IMR-90 (cell line): ENCODE results near the gene PELO. TPM values are rescaled to one million over a fixed set of nuclear protein-coding genes. Genes with fewer than 3 reads are reported as not detected.

Source experiments
- ATAC-seq: fragments of 200-7000 bp; cut with Tn5 transposase; 2 replicates; pipeline ENCODE4 v1.9.1; 2020; ENCODE audit warnings: low read depth, mild to moderate bottlenecking, moderate library complexity
- BruUV-seq: library from RNA; stranded (reverse); fragments of 400-500 nt; replicated peaks from 2 replicates; lab custom pipeline; 2021; lab: Mats Ljungman, UMichigan
- CTCF ChIA-PET: fragments of 300-600 bp; formaldehyde crosslinking; extraction: SDS; loops from one replicate; lab custom pipeline; 2021; ENCODE audit warnings: antibody characterized with exemption; lab: Yijun Ruan, JAX
- POLR2A ChIA-PET: fragments of 300-600 bp; sonication (Branson Sonifier 250); formaldehyde crosslinking; loops from one replicate; lab custom pipeline; 2022; ENCODE audit warnings: antibody characterized with exemption; ENCODE audit not compliant: unreplicated experiment; lab: Charles Lee
- DNase-seq: peaks from one replicate; pipeline ENCODE4 v3.0.0; 2013
- H2AFZ ChIP-seq: replicated peaks from 2 replicates; pipeline ENCODE3; 2013; ENCODE audit warnings: low read length, mild to moderate bottlenecking; ENCODE audit not compliant: poor library complexity
- H2AK5ac ChIP-seq: 2 replicates; pipeline ENCODE4 v1.6.1; 2013; ENCODE audit warnings: low read depth, low read length, inconsistent platforms
- H2AK9ac ChIP-seq: replicated peaks from 2 replicates; pipeline ENCODE3; 2013; ENCODE audit warnings: mild to moderate bottlenecking, low read depth, low read length, moderate library complexity; ENCODE audit not compliant: poor library complexity
- H2BK120ac ChIP-seq: 2 replicates; pipeline ENCODE4 v1.6.1; 2013; ENCODE audit warnings: low read depth, low read length, inconsistent platforms
- H2BK15ac ChIP-seq: 3 replicates; pipeline ENCODE4 v1.6.1; 2013; ENCODE audit warnings: low read depth, low read length, inconsistent platforms
- H2BK20ac ChIP-seq: 2 replicates; pipeline ENCODE4 v1.6.1; 2013; ENCODE audit warnings: low read depth, mild to moderate bottlenecking, inconsistent platforms, low read length, moderate library complexity
- H2BK5ac ChIP-seq: 2 replicates; pipeline ENCODE4 v1.6.1; 2013; ENCODE audit warnings: mild to moderate bottlenecking, low read depth, low read length, inconsistent platforms; ENCODE audit not compliant: poor library complexity, severe bottlenecking
- H3K14ac ChIP-seq: replicated peaks from 2 replicates; pipeline ENCODE4 v1.6.1; 2013; ENCODE audit warnings: low read depth, low read length, inconsistent platforms
- H3K18ac ChIP-seq: 2 replicates; pipeline ENCODE4 v1.6.1; 2013; ENCODE audit warnings: low read depth, low read length, control low read depth
- H3K23ac ChIP-seq: 2 replicates; pipeline ENCODE4 v1.6.1; 2013; ENCODE audit warnings: low read depth, low read length, inconsistent platforms
- H3K27ac ChIP-seq: 2 replicates; pipeline ENCODE4 v1.5.1; 2013; ENCODE audit warnings: mild to moderate bottlenecking, control low read depth, low read length; ENCODE audit not compliant: insufficient read depth
- H3K27me3 ChIP-seq: 2 replicates; pipeline ENCODE4 v1.6.1; 2013; ENCODE audit warnings: low read length; ENCODE audit not compliant: control insufficient read depth, insufficient read depth
- H3K36me3 ChIP-seq: 2 replicates; pipeline ENCODE4 v1.6.1; 2013; ENCODE audit warnings: low read length, mixed read lengths; ENCODE audit not compliant: control insufficient read depth, insufficient read depth
- H3K4ac ChIP-seq: 2 replicates; pipeline ENCODE4 v1.6.1; 2013; ENCODE audit warnings: low read depth, low read length, inconsistent platforms
- H3K4me1 ChIP-seq: 2 replicates; pipeline ENCODE4 v1.6.1; 2013; ENCODE audit warnings: low read length, mixed read lengths; ENCODE audit not compliant: control insufficient read depth, insufficient read depth
- H3K4me2 ChIP-seq: 2 replicates; pipeline ENCODE4 v1.6.1; 2013; ENCODE audit warnings: low read depth, mild to moderate bottlenecking, control low read depth, low read length, moderate library complexity
- H3K4me3 ChIP-seq: 2 replicates; pipeline ENCODE4 v1.5.1; 2013; ENCODE audit warnings: low read depth, mild to moderate bottlenecking, control low read depth, low read length, moderate library complexity; ENCODE audit not compliant: insufficient read depth
- H3K56ac ChIP-seq: 2 replicates; pipeline ENCODE4 v1.6.1; 2013; ENCODE audit warnings: low read length, inconsistent platforms; ENCODE audit not compliant: insufficient read depth; ENCODE audit errors: extremely low read depth
- H3K79me1 ChIP-seq, 2 experiments: 2 replicates each; pipeline ENCODE4 v1.6.1; 2013; ENCODE audit warnings: low read length in 2 of 2, inconsistent platforms in 1 of 2, low read depth in 1 of 2
- H3K9ac ChIP-seq: 2 replicates; pipeline ENCODE4 v1.6.1; 2013; ENCODE audit warnings: low read depth, low read length, control low read depth
- H3K9me1 ChIP-seq: 2 replicates; pipeline ENCODE4 v1.6.1; 2013; ENCODE audit warnings: low read length, inconsistent platforms; ENCODE audit not compliant: insufficient read depth
- H3K9me3 ChIP-seq: 2 replicates; pipeline ENCODE4 v1.6.1; 2013; ENCODE audit warnings: low read length; ENCODE audit not compliant: control insufficient read depth, insufficient read depth
- H4K20me1 ChIP-seq: 2 replicates; pipeline ENCODE4 v1.6.1; 2013; ENCODE audit warnings: low read length, inconsistent platforms; ENCODE audit not compliant: insufficient read depth
- H4K5ac ChIP-seq: 2 replicates; pipeline ENCODE4 v1.6.1; 2013; ENCODE audit warnings: mild to moderate bottlenecking, low read depth, low read length, control low read depth
- H4K8ac ChIP-seq, 2 experiments: 2 replicates each; pipeline ENCODE4 v1.6.1; 2013; ENCODE audit warnings: low read depth in 2 of 2, low read length in 2 of 2, control low read depth in 1 of 2, inconsistent platforms in 1 of 2
- H4K91ac ChIP-seq: 2 replicates; pipeline ENCODE4 v1.6.1; 2013; ENCODE audit warnings: low read depth, low read length, inconsistent platforms; ENCODE audit not compliant: insufficient read depth
- CEBPB ChIP-seq: IDR thresholded peaks from 2 replicates; pipeline ENCODE4 v1.6.1; 2012; ENCODE audit warnings: low read depth, low read length, improper control_type of control experiment
- MXI1 ChIP-seq: IDR thresholded peaks from 2 replicates; pipeline ENCODE4 v1.6.1; 2012; ENCODE audit warnings: low read depth, mild to moderate bottlenecking, low read length, moderate library complexity, borderline replicate concordance
- WGBS, 2 experiments: methylation state at CpG; one replicate each; pipeline versions ENCODE4 v1.1.5 to v1.1.7; 2013; ENCODE audit warnings: missing lambda C conversion rate in 2 of 2; ENCODE audit not compliant: insufficient read length in 1 of 2; ENCODE audit errors: extremely low coverage in 2 of 2; 5-methylcytosine and 5-hydroxymethylcytosine counted together
- dilution Hi-C: fragments of 300-500 bp; cut with HindIII; formaldehyde crosslinking; loops from one replicate; pipeline ENCODE4 v1.14.3; 2018; ENCODE audit warnings: low sequenced_read_pairs; ENCODE audit not compliant: unreplicated experiment
- in situ Hi-C: fragments of 300-500 bp; cut with MboI; formaldehyde crosslinking; loops from 3 replicates; pipeline ENCODE4 v1.14.3; 2019; ENCODE audit warnings: low sequenced_read_pairs, inconsistent platforms, mixed read lengths
- intact Hi-C: fragments of 100-400 bp; cut with micrococcal nuclease; formaldehyde crosslinking; loops from 2 replicates; pipeline ENCODE4 v1.10.0; 2022
- polyA plus RNA-seq, 3 experiments: library from polyadenylated mRNA; depleted of rRNA; stranded (reverse); fragments of >200 nt; gene quantifications; 2 replicates each; pipeline ENCODE4 v1.2.3, GENCODE V29; 2012; ENCODE audit warnings: low replicate concordance in 1 of 3
- total RNA-seq: library from RNA; depleted of rRNA; stranded (reverse); fragments of >200 nt; gene quantifications from 2 replicates; pipeline ENCODE4 v1.2.3, GENCODE V29; 2012
- TF ChIP-seq, protein P1 (sequence below): fragments of 150-350 bp; IDR thresholded peaks from 2 replicates; pipeline ENCODE4 v1.6.1; 2017; ENCODE audit warnings: mild to moderate bottlenecking, antibody characterized with exemption, low read length, low read depth

PELO gene
- total and polyA plus RNA-seq, 2 of the 4 experiments (the other 2 are of a cell fraction): 42.4 to 48.9 TPM

DNA sequence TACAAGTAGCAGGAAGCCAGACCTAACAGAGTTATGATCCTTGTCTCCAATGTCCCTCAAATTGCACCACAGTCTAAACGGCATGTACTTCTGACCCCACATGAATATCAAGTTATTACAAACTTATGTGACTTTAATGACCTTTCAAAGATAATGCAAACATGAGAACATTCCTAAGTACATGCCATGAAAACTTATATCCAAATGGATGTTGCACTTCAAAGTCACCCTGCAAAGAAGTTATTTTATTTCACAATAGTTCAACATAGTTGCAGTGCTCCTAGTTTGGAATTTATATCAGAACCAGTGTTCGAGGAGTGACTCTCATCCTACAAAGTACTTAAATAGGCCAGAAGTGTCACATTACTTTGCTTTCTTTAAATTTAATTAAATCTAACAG is 41.2 kb upstream of the PELO start:
- intact Hi-C loops (loop anchor here (5.0 kb wide), 1 partner anchor 41 kb away; the partner anchor contains the start of genes ITGA1 and PELO), in situ Hi-C loops (no loop called here), dilution Hi-C loops (no loop called here)
- ChIA-PET CTCF (no interaction called here), POLR2A (no interaction called here)
- Histone ChIP-seq H3K9me3 (no peaks in the 10 kb centered on the region), H2BK120ac (no peak overlapping the region), H4K8ac (no peak overlapping the region), H3K56ac (no peak overlapping the region), H3K4me1 (peaks cover 17% of the 10 kb centered on the region), H3K9me1 (peaks cover 3% of the 10 kb centered on the region; the same call in 1 of the 2 replicates), H2AK9ac (no peak overlapping the region), H3K4me2 (peak overlapping the region; percentile 42), H3K18ac (peak overlapping the region; percentile 52; the same call in 1 of the 2 replicates), H2AK5ac (no peak overlapping the region), H2AFZ (no peak overlapping the region), H3K23ac (no peak overlapping the region), H3K36me3 (no peaks in the 10 kb centered on the region), H2BK15ac (no peak overlapping the region), H2BK20ac (no peak overlapping the region), H3K27me3 (no peaks in the 10 kb centered on the region), H3K27ac (no peak overlapping the region), H4K20me1 (no peaks in the 10 kb centered on the region), H3K14ac (no peak overlapping the region; the same call in 1 of the 2 replicates), H3K4ac (no peak overlapping the region), H3K4me3 (no peak overlapping the region), H3K9ac (no peak overlapping the region), H3K79me1 (no peaks in the 10 kb centered on the region), H4K5ac (no peak overlapping the region; the same call in 1 of the 2 replicates), H4K91ac (no peak overlapping the region), H2BK5ac (no peak overlapping the region)
- DNase-seq (peak; percentile 45), ATAC-seq (peak; percentile 62)
- no TSS peak for BruUV-seq
- TF ChIP-seq CEBPB (peak; percentile 88), MXI1 (no peak)
- TF ChIP-seq, protein P1, sequence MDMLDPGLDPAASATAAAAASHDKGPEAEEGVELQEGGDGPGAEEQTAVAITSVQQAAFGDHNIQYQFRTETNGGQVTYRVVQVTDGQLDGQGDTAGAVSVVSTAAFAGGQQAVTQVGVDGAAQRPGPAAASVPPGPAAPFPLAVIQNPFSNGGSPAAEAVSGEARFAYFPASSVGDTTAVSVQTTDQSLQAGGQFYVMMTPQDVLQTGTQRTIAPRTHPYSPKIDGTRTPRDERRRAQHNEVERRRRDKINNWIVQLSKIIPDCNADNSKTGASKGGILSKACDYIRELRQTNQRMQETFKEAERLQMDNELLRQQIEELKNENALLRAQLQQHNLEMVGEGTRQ: no peak
- WGBS, 2 experiments: no CpG with 5 or more reads among the region's 2 CpGs
